Fibroblast of the aortic adventitia (primary cell): ENCODE results near the gene ATG13. TPM values are rescaled to one million over a fixed set of nuclear protein-coding genes. Genes with fewer than 3 reads are reported as not detected.

ENCODE experiments used
- DNase-seq: peaks from one replicate; pipeline ENCODE4 v3.0.0-alpha.2; 2010; ENCODE audit warnings: low read depth
- H3K4me3 ChIP-seq: 2 replicates; pipeline ENCODE4 v1.5.1; 2011; ENCODE audit warnings: low read depth, mild to moderate bottlenecking, control low read depth, low read length, moderate library complexity
- CTCF ChIP-seq: IDR thresholded peaks from 2 replicates; pipeline ENCODE4 v1.5.1; 2011; ENCODE audit warnings: mild to moderate bottlenecking, low read length, control low read depth, inconsistent platforms; ENCODE audit not compliant: insufficient read depth
- total RNA-seq: library from RNA; depleted of rRNA; stranded (reverse); fragments of >200 nt; gene quantifications from 2 replicates; pipeline ENCODE4 v1.2.3, GENCODE V29; 2012; ENCODE audit warnings: low replicate concordance

ATG13 gene
- total RNA-seq, 1 donor: 58.8 TPM

DNA sequence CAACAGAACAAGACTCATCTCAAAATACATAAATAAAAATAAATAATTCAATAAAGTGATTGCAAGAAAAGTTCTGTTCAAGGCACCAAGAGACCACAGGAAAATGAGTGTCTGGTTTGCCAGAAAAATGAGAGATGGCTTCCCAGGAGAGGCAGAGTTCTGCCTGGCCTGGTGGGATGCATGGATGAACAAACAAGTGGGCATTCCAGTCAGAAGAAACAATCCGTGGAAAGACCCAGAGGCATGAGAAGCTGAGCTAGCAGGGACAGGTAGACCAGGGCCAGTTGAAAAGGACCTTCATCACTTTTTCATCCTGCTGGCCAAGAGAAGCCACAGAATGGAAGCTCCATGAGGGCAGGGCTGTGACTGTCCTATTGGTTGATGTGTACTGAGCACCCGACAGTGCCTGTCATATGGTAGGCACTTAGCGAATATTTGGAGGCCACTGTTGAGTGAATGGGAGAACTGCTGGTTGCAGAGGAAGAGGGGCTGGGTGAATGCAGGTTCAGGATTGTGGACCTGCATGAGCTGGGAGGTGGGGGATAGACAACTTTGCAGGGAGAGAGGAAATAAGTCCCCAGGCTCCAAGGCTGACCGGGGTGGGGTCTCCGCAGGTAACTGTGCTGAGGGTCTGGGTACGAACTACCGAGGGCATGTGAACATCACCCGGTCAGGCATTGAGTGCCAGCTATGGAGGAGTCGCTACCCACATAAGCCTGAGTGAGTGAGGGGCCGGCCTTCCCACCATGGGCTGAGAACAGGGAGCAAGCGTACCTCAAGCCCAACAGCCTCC, 105.4 kb downstream of the ATG13 start:
- no peak overlapping the region for H3K4me3 ChIP-seq
- no peak for DNase-seq
- no peak for TF ChIP-seq CTCF

GRCh38 chr11:46723359-46723680, 106.0 kb downstream of the ATG13 start:
- TF ChIP-seq CTCF: no peak
- no peak overlapping the region for H3K4me3 ChIP-seq
- no peak for DNase-seq

DNA sequence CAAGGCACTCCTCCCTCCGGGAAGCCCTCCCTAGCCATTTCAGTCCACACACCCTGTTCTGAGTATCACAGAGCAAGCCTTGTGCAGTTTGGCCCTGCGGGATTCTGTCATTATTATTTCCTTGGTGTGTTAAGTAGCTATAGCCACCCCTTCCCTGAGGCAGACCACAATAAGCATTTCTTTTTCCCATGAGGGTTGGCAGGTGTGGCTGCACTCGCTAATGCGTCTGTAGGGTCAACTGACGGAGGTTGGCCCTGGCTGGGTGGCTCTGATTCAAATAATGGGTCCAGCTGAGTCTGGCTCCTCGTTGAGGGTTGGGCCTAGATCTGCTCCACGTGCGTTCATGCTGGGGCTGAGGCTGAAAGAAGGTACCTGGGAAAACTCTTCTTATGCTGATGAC, 106.7 kb downstream of the ATG13 start:
- TF ChIP-seq CTCF: no peak
- peak; percentile 16 for DNase-seq
- H3K4me3 ChIP-seq: no peak overlapping the region

Other genes starting within 250 kb of the ATG13 start
- gene MDK, start 235.9 kb upstream of the ATG13 start, total RNA-seq: 52.2 and 96.0 TPM in 2 replicates
- not detected in 2 replicates for gene CHRM4, start 225.8 kb upstream of the ATG13 start, total RNA-seq
- 18.0 and 46.9 TPM in 2 replicates for gene AMBRA1, start 23.5 kb upstream of the ATG13 start, total RNA-seq
- 4.3 and 4.5 TPM in 2 replicates for gene HARBI1, start 326 bp upstream of the ATG13 start, total RNA-seq
- 52.3 and 65.2 TPM in 2 replicates for gene ARHGAP1, start 83.1 kb downstream of the ATG13 start, total RNA-seq
- 9.3 and 18.7 TPM in 2 replicates for gene ZNF408, start 83.5 kb downstream of the ATG13 start, total RNA-seq
- gene F2, start 101.7 kb downstream of the ATG13 start, total RNA-seq: not detected in 2 replicates
- gene CKAP5, start 228.7 kb downstream of the ATG13 start, total RNA-seq: 79.5 and 83.3 TPM in 2 replicates